ENCODE measurements around the gene XXYLT1. TPM values are rescaled to one million over a fixed set of nuclear protein-coding genes. Genes with fewer than 3 reads are reported as not detected.
A peak's percentile ranks its signal among the peaks of the same experiment; 100 is the strongest.

Gene XXYLT1
- total RNA-seq, 1 experiment from 2014 or later, result 43.7 TPM

DNA sequence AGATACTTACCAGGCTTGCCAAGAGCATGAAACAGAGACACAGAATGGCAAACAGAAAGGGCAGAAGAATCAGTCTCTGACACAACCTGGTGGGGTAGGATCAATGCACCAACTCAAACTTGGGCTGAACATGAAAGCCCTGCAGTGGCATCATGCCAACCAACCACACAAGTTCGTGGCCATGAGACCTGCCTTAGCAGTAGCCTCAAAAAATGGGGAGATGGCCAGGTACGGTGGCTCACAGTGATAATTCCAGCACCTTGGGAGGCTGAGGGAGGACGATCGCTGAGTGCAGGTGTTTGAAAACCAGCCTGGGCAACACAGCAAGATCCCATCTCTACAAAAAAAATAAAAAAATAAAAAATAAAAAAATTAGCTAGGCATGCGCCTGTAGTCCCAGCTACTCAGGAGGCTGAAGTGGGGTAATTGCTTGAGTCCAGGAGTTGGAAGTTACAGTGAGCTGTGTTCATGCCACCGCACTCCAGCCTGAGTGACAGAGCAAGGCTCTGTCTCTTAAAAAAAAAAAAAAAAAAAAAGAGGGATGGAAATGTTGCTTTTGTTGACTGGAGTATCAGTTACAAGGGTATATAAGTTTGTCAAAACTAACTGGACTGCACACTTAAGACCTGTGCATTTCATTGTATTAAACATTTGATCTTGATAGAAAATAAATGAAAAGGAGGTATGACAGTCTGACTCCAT, 93.4 kb downstream of the XXYLT1 start:
- Histone ChIP-seq H3K36me3 (no peaks in the 10 kb centered on the region; the same call in none of the 2 replicates), H3K4me3 (no peak overlapping the region), H3K9me3 (no peaks in the 10 kb centered on the region; the same call in 1 of the 2 replicates), H3K27me3 (no peaks in the 10 kb centered on the region)
- DNase-seq, result no peak

DNA sequence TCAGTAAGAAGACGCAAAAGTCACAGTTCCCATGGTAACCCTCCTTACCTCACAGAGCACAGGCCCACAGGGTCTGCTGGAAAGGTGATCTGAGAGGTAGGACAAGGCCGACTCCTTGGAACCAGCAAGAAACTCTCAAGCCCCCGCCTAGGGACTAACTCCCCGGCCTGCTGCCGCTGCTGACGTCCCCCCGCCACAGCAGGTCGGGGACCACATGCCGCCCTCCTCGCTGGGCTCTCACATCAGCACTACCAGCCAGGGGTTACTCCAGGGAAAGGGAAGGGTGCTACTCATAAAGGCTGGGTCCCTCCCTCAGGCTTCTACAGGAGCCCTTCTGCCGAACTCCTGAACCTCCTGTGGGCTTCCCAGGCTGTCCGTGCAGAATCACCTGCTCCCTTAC, 94.2 kb downstream of the XXYLT1 start:
- no peaks in the 10 kb centered on the region for H3K27me3 ChIP-seq
- H3K4me3 ChIP-seq, result no peak overlapping the region
- H3K9me3 ChIP-seq, result no peaks in the 10 kb centered on the region; the same call in 1 of the 2 replicates
- H3K36me3 ChIP-seq, result no peaks in the 10 kb centered on the region; the same call in none of the 2 replicates
- DNase-seq, result no peak

DNA sequence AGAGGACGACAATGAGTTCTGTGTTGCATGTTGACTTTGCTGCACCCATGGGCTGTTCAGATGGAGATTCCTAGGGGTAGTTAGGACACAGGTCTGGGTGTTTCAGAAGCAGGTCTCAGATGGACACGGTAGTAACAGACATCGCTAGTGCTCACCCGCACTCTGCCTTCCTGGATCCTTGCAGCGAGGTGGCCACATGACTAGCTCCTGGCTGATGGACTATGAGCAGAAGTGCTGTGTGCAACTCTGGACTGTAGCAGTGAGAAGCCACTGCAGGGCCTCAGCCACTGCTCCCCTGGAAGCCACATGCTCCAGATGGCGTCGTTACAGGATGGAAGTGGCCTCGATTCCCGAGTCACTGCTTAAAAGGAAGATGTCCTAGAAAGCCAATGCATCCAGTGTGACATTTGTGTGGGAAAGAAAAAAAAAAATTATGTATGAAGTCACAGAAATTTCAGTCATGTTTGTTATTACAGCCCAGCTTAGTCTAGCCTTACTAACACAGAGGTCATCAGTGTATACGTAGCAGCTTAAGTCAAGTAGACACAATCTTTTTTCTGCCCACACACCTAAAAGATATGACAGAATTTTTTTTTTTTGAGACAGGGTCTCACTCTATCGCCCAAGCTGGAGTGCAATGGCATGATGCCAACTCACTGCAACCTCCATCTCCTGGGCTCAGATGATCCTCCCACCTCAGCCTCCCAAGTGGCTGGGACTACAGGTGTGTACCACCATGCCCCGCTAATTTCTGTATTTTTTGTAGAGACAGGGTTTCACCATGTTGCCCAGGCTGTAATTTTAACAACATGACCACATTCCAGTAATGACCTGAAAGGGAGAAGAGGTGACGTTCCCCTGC, 95.3 kb downstream of the XXYLT1 start:
- no peaks in the 10 kb centered on the region; the same call in none of the 2 replicates for H3K36me3 ChIP-seq
- H3K9me3 ChIP-seq, result no peaks in the 10 kb centered on the region; the same call in 1 of the 2 replicates
- H3K27me3 ChIP-seq, result no peaks in the 10 kb centered on the region
- no peak for DNase-seq
- H3K4me3 ChIP-seq, result no peak overlapping the region

- no peaks in the 10 kb centered on the region; the same call in none of the 2 replicates for H3K36me3 ChIP-seq
- no peak overlapping the region for H3K4me3 ChIP-seq
- no peaks in the 10 kb centered on the region for H3K27me3 ChIP-seq
- H3K9me3 ChIP-seq, result no peaks in the 10 kb centered on the region; the same call in 1 of the 2 replicates
- no peak for DNase-seq
Observed at GRCh38 chr3:195175076-195175475, 95.9 kb downstream of the XXYLT1 start.

DNA sequence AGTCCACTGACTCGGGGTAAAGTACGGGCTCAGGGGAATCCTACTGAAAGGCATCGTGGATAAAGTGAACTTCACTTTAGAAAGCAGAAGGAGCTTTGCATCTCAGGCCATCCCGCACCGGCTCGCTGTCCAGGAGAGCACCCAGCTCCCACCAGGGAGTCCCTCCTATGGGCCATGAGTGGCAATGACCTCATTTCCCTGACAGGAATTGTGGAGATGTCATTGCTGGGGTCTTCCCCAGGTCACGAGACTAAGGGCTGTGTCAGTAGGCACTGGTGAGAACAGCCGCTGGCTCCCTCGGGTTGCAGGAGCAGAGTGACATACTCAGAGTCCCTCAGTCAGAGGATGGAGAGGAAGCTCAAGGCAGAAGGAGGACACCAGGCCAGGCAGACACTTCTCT, 97.3 kb downstream of the XXYLT1 start:
- H3K9me3 ChIP-seq, result no peaks in the 10 kb centered on the region; the same call in 1 of the 2 replicates
- DNase-seq, result no peak
- H3K36me3 ChIP-seq, result no peaks in the 10 kb centered on the region; the same call in none of the 2 replicates
- H3K27me3 ChIP-seq, result no peaks in the 10 kb centered on the region
- no peak overlapping the region for H3K4me3 ChIP-seq

DNA sequence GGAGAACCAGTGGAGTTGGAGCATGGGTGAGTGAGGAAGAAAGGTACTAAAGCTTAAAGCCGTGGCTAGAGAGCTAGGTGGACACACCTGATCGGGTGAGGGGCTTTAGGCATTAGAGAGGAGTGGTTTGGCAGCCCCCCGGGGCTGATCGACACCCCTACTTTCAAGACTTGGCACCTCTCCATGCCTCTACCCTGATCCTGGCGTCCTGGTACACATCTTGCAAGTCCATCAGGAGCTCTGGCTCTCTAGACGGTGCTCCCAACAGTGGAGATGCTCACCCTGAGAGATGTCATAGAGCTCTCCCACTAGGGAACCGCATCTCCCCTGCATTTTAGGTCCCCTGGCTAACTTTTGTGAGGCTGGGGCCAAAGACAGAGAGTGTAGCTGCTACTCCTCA, 98.1 kb downstream of the XXYLT1 start:
- no peaks in the 10 kb centered on the region for H3K9me3 ChIP-seq
- no peak overlapping the region for H3K4me3 ChIP-seq
- H3K36me3 ChIP-seq, result no peaks in the 10 kb centered on the region; the same call in none of the 2 replicates
- no peaks in the 10 kb centered on the region for H3K27me3 ChIP-seq
- DNase-seq, result no peak

DNA sequence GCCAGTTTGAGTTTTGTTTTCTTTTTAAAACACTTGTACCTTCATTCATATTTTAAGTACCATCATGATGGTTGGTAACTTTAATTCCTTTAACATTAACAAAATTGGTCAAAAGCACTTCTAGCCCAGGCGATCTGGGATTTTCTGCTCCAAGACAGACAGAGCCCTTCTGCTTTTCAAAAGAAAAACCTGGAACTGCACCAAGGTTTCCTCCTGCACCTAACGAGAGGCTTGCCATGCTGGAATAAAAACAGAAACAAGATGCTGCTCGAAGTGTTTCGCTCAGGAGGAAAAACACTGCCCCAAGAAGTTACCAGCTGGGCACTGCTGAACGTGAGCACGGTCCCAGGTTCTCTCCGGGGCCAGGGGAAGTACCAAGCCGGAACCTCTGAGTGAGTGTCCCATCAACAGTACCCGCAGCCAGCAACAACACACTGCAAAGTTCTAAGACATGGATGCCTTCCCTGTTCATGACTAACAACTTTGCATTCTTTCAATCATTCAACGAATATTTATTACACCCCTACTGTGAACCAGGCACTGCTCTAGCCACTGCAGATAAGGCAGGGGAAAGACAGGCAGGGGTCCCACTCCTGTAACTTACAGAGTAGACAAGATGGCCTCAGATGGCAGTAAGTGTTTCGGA, 98.8 kb downstream of the XXYLT1 start:
- H3K9me3 ChIP-seq, result no peaks in the 10 kb centered on the region
- peak; percentile 50 for DNase-seq
- no peak overlapping the region for H3K4me3 ChIP-seq
- no peaks in the 10 kb centered on the region; the same call in none of the 2 replicates for H3K36me3 ChIP-seq
- no peaks in the 10 kb centered on the region for H3K27me3 ChIP-seq

DNA sequence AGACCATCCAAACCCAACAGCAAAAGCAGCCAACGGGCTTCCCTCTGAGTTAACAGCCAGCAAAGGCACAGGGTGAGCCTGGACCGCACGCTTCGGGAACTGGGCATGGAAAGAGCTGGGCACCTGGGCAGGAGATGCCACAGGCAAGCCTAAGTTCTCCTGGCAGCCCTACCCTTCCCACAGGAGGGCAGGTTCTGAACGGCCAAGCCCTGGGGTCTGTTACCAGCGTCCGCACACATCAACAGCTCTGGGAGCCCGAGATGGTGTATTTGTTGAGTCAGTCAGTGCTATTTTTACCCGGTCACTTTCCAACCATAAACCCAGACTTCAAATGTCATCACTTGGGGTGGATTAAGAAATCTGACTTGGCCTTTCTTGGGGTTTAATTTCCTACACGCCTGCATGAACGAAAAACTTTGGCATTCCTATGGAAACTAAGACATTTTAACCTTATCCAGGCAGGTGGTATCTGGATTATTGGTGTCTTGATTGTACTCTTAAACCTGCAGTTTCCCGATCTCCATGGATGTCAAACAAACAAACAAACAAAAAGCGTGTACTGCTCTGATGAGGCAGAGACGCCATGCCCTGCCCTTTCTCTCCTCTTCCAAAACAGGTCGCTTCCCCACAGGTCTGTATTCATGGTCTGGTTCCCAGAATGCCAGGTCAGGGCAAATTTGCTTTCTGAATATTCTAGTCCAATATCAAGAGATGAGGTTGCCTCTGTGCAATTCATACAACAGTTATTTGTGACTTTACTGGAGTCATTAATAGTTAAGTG, 99.7 kb downstream of the XXYLT1 start:
- Histone ChIP-seq H3K36me3 (no peaks in the 10 kb centered on the region; the same call in none of the 2 replicates), H3K9me3 (no peaks in the 10 kb centered on the region), H3K4me3 (no peak overlapping the region), H3K27me3 (no peaks in the 10 kb centered on the region)
- DNase-seq, result no peak

- no peaks in the 10 kb centered on the region for H3K9me3 ChIP-seq
- DNase-seq, result no peak
Observed at GRCh38 chr3:195170496-195170895, 100.5 kb downstream of the XXYLT1 start.

GRCh38 chr3:195169011-195169649, 101.8 kb downstream of the XXYLT1 start:
- no peaks in the 10 kb centered on the region for H3K9me3 ChIP-seq
- no peaks in the 10 kb centered on the region; the same call in 1 of the 2 replicates for H3K36me3 ChIP-seq
- DNase-seq, result no peak
- no peaks in the 10 kb centered on the region for H3K27me3 ChIP-seq
- no peak overlapping the region for H3K4me3 ChIP-seq

More at GRCh38 chr3:195170496-195170895, 100.5 kb downstream of the XXYLT1 start:
- Histone ChIP-seq H3K4me3 (no peak overlapping the region), H3K27me3 (no peaks in the 10 kb centered on the region), H3K36me3 (no peaks in the 10 kb centered on the region; the same call in none of the 2 replicates)

- no peak for DNase-seq
- Histone ChIP-seq H3K27me3 (no peaks in the 10 kb centered on the region), H3K9me3 (no peaks in the 10 kb centered on the region), H3K36me3 (no peaks in the 10 kb centered on the region; the same call in 1 of the 2 replicates), H3K4me3 (no peak overlapping the region)
Observed at GRCh38 chr3:195168009-195168762, 102.8 kb downstream of the XXYLT1 start.

GRCh38 chr3:195165790-195166189, 105.2 kb downstream of the XXYLT1 start:
- H3K27me3 ChIP-seq, result no peaks in the 10 kb centered on the region
- no peak for DNase-seq
- H3K9me3 ChIP-seq, result no peaks in the 10 kb centered on the region
- no peaks in the 10 kb centered on the region for H3K36me3 ChIP-seq
- no peak overlapping the region for H3K4me3 ChIP-seq

- H3K27me3 ChIP-seq, result no peaks in the 10 kb centered on the region
- no peak for DNase-seq
- H3K36me3 ChIP-seq, result no peaks in the 10 kb centered on the region
- no peak overlapping the region for H3K4me3 ChIP-seq
- H3K9me3 ChIP-seq, result no peaks in the 10 kb centered on the region
Observed at GRCh38 chr3:195165265-195165609, 105.7 kb downstream of the XXYLT1 start.

- Histone ChIP-seq H3K36me3 (no peaks in the 10 kb centered on the region), H3K9me3 (no peaks in the 10 kb centered on the region), H3K27me3 (no peaks in the 10 kb centered on the region), H3K4me3 (no peak overlapping the region)
- DNase-seq, result no peak
Observed at GRCh38 chr3:195164573-195165264, 106.2 kb downstream of the XXYLT1 start.
